OCI-LY7 (cell line): ENCODE data around the gene HORMAD2. TPM values are rescaled to one million over a fixed set of nuclear protein-coding genes. Genes with fewer than 3 reads are reported as not detected.

Experiments
- BruUV-seq: library from RNA; stranded (reverse); fragments of 400-500 nt; replicated peaks from 2 replicates; lab custom pipeline; 2021; lab: Mats Ljungman, UMichigan
- CTCF ChIA-PET: fragments of 300-600 bp; sonication (Branson Sonifier 250); formaldehyde crosslinking; loops from one replicate; lab custom pipeline; 2022; ENCODE audit warnings: antibody characterized with exemption; ENCODE audit not compliant: unreplicated experiment; lab: Charles Lee
- POLR2A ChIA-PET: fragments of 300-600 bp; sonication (Branson Sonifier 250); formaldehyde crosslinking; loops from one replicate; lab custom pipeline; 2022; ENCODE audit warnings: antibody characterized with exemption; lab: Charles Lee
- DNase-seq: peaks from one replicate; pipeline ENCODE4 v3.0.0-alpha.2; 2015; ENCODE audit warnings: low spot score
- H2AFZ ChIP-seq: fragments of 200-600 bp; sonication (generic), shearing (Covaris generic); 2 replicates; pipeline ENCODE4 v1.6.1; 2014; ENCODE audit warnings: mild to moderate bottlenecking, antibody characterized with exemption, low read length, moderate library complexity
- H3K27ac ChIP-seq: fragments of 200-600 bp; sonication (generic); 2 replicates; pipeline ENCODE4 v1.5.1; 2014; ENCODE audit warnings: mixed run types, low read depth, mild to moderate bottlenecking, moderate library complexity, low read length, inconsistent platforms; ENCODE audit not compliant: poor library complexity, severe bottlenecking
- H3K36me3 ChIP-seq: fragments of 200-600 bp; sonication (generic); 2 replicates; pipeline ENCODE4 v1.6.1; 2014; ENCODE audit warnings: mild to moderate bottlenecking, antibody characterized with exemption, low read length, moderate library complexity, mixed read lengths; ENCODE audit not compliant: insufficient read depth
- H3K4me1 ChIP-seq: fragments of 200-600 bp; sonication (generic); 2 replicates; pipeline ENCODE4 v1.5.1; 2014; ENCODE audit warnings: mild to moderate bottlenecking, low read length; ENCODE audit not compliant: insufficient read depth, poor library complexity, severe bottlenecking
- H3K4me2 ChIP-seq: fragments of 200-600 bp; sonication (generic); 2 replicates; pipeline ENCODE4 v1.6.1; 2014; ENCODE audit warnings: mild to moderate bottlenecking, low read length
- H3K4me3 ChIP-seq: fragments of 200-600 bp; sonication (generic); 2 replicates; pipeline ENCODE4 v1.5.1; 2014; ENCODE audit warnings: mild to moderate bottlenecking, low read depth, low read length; ENCODE audit not compliant: poor library complexity, severe bottlenecking
- H3K79me2 ChIP-seq: fragments of 200-600 bp; sonication (generic); 2 replicates; pipeline ENCODE4 v1.6.1; 2016; ENCODE audit warnings: low read depth, mild to moderate bottlenecking, low read length, moderate library complexity, mixed read lengths; ENCODE audit not compliant: insufficient read depth
- H3K9me2 ChIP-seq: fragments of 200-600 bp; sonication (generic); 2 replicates; pipeline ENCODE4 v1.6.1; 2016; ENCODE audit warnings: mild to moderate bottlenecking, low read length, mixed read lengths; ENCODE audit not compliant: insufficient read depth
- H3K9me3 ChIP-seq: fragments of 200-600 bp; sonication (generic); 2 replicates; pipeline ENCODE4 v1.6.1; 2014; ENCODE audit warnings: mild to moderate bottlenecking, mixed run types, low read length, mixed read lengths
- H4K20me1 ChIP-seq: fragments of 200-600 bp; sonication (generic); 2 replicates; pipeline ENCODE4 v1.6.1; 2014; ENCODE audit warnings: mild to moderate bottlenecking, antibody characterized with exemption, low read length, moderate library complexity, mixed read lengths; ENCODE audit not compliant: insufficient read depth
- CTCF ChIP-seq: fragments of 200-600 bp; sonication (generic); conservative IDR thresholded peaks from 2 replicates; pipeline ENCODE4 v1.5.1; 2014; ENCODE audit warnings: mild to moderate bottlenecking, antibody characterized with exemption, low read length, moderate library complexity, mixed read lengths
- EZH2phosphoT487 ChIP-seq: fragments of 200-600 bp; sonication (generic); IDR thresholded peaks from 2 replicates; pipeline ENCODE4 v1.6.1; 2018; ENCODE audit warnings: low read depth, borderline replicate concordance, mild to moderate bottlenecking, mixed run types, antibody characterized with exemption, low read length, moderate library complexity, mixed read lengths
- intact Hi-C: fragments of 100-400 bp; cut with micrococcal nuclease; formaldehyde crosslinking; loops from one replicate; pipeline ENCODE4 v1.10.0; 2022; ENCODE audit not compliant: unreplicated experiment
- total RNA-seq, 2 experiments: library from RNA; depleted of rRNA in 1 of 2; stranded (reverse); fragments of >200 nt in 1 of 2; shearing (Covaris generic) in 1 of 2; gene quantifications; 2 replicates each; pipeline ENCODE4 v1.2.3, GENCODE V29; 2014 to 2022

Gene HORMAD2
- total RNA-seq, 2 experiments from 2014 or later = not detected

GRCh38 chr22:30044369-30044768, 35.9 kb upstream of the HORMAD2 start:
- Histone ChIP-seq H3K4me1 (no peaks in the 10 kb centered on the region), H3K27ac (no peak overlapping the region), H3K9me2 (no peaks in the 10 kb centered on the region), H3K79me2 (no peaks in the 10 kb centered on the region), H3K4me2 (no peak overlapping the region), H3K36me3 (no peaks in the 10 kb centered on the region), H2AFZ (no peak overlapping the region), H3K4me3 (no peak overlapping the region), H4K20me1 (no peaks in the 10 kb centered on the region), H3K9me3 (no peaks in the 10 kb centered on the region)
- intact Hi-C loops = no loop called here
- CTCF ChIA-PET = no interaction called here
- DNase-seq = no peak
- BruUV-seq = no TSS peak
- TF ChIP-seq CTCF (no peak), EZH2phosphoT487 (no peak)
- POLR2A ChIA-PET = interaction anchor here (0.5 kb wide), 1 partner anchor 16 kb away, joined by 3 read pairs; no protein-coding TSS in a partner anchor

GRCh38 chr22:30044881-30045493, 35.3 kb upstream of the HORMAD2 start:
- no peaks in the 10 kb centered on the region for H3K79me2 ChIP-seq
- no peak for TF ChIP-seq EZH2phosphoT487
- TF ChIP-seq CTCF = no peak
- H4K20me1 ChIP-seq = no peaks in the 10 kb centered on the region
- H3K4me1 ChIP-seq = no peaks in the 10 kb centered on the region
- CTCF ChIA-PET = no interaction called here
- H3K9me2 ChIP-seq = no peaks in the 10 kb centered on the region
- BruUV-seq = no TSS peak
- no peak for DNase-seq
- POLR2A ChIA-PET = interaction anchor here (0.5 kb wide), 1 partner anchor 15 kb away, joined by 3 read pairs; no protein-coding TSS in a partner anchor
- intact Hi-C loops = no loop called here
- no peak overlapping the region for H3K4me2 ChIP-seq
- H3K9me3 ChIP-seq = no peaks in the 10 kb centered on the region
- no peak overlapping the region for H3K27ac ChIP-seq
- H2AFZ ChIP-seq = no peak overlapping the region
- no peaks in the 10 kb centered on the region for H3K36me3 ChIP-seq
- no peak overlapping the region for H3K4me3 ChIP-seq

GRCh38 chr22:30045494-30045887, 34.8 kb upstream of the HORMAD2 start:
- Histone ChIP-seq H4K20me1 (no peaks in the 10 kb centered on the region), H3K4me3 (no peak overlapping the region), H3K9me2 (no peaks in the 10 kb centered on the region), H3K27ac (no peak overlapping the region), H3K4me2 (no peak overlapping the region), H3K79me2 (no peaks in the 10 kb centered on the region), H2AFZ (no peak overlapping the region), H3K36me3 (no peaks in the 10 kb centered on the region), H3K9me3 (no peaks in the 10 kb centered on the region), H3K4me1 (no peaks in the 10 kb centered on the region)
- intact Hi-C loops = no loop called here
- no peak for TF ChIP-seq CTCF
- no peak for TF ChIP-seq EZH2phosphoT487
- CTCF ChIA-PET = no interaction called here
- no peak for DNase-seq
- BruUV-seq = no TSS peak
- POLR2A ChIA-PET = no interaction called here
